Hepatic stellate cell (primary cell): Measurements from ENCODE around the gene IFI27.

ENCODE experiments used
- DNase-seq: peaks from one replicate; pipeline ENCODE4 v3.0.0; 2011; ENCODE audit warnings: low spot score

The IFI27 gene

GRCh38 chr14:94102768-94103482, 7.6 kb upstream of the IFI27 start:
- DNase-seq: no peak

DNA sequence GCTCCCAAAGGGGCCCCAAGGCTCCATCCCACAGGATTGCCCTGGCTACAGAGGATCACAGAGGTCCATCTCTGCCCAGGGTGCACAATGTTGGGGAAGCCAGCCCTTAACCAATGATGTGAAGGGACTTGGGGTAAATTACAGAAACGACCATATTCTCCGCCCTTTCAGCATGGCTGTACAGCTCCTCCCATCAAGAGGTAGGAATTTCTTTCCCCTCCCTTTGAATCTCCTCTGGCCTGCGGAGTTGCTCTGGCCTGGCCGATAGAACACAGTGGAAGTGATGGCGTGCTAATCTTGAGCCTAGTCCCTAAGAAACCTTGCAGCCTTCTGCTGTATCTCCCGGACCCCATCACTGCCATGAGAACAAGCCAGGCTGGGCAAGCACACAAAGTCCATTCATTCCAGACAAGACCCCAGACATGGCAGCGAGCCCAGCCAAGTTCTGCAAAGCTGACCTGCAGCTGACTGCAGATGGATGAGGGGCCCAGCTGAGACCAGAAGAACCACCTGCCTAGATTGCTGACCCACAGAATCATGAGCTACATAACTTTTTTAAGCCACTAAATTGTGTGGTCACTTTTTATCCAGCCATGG, 6.9 kb upstream of the IFI27 start:
- DNase-seq: no peak

DNA sequence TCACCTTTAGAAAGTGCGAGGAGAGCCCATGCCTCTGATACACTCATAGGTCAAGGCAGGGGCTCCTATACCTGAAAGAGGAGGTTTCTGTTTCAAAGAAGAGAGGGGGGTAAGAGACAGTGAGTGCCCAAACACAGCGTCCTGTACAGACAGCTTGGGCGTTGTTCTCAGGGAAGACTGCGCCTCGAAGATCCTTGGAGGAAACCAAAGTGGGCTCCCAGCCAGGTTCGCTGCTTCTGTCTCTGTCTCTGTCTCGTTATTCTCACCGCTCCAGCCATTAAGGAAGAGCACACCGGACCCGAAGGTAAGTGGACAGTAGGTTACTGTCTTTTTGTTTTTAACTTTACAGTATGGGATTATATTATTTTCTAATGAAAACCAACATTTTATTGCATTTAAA, 5.8 kb upstream of the IFI27 start:
- no peak for DNase-seq

- no peak for DNase-seq
Observed at GRCh38 chr14:94109915-94110250, 653 bp upstream of the IFI27 start.

GRCh38 chr14:94111276-94112095, 950 bp downstream of the IFI27 start:
- no peak for DNase-seq

- DNase-seq: no peak
Observed at GRCh38 chr14:94112513-94113063, 2.1 kb downstream of the IFI27 start.

DNA sequence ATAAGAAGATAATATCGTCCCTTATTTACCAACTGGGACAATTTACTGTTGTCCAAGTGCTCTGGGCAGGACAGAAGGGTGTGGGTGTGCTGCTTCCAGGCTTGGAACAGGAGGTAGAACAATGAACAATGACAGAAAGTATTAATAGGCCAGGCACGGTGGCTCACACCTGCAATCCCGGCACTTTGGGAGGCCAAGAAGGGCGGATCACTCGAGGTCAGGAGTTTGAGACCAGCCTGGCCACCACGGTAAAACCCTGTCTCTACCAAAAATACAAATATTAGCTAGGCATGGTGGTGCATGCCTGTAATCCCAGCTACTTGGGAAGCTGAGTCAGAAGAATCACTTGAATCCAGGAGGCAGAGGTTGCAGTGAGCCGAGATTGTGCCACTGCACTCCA, 2.5 kb downstream of the IFI27 start:
- no peak for DNase-seq

GRCh38 chr14:94113490-94113889, 3.0 kb downstream of the IFI27 start:
- DNase-seq: no peak

GRCh38 chr14:94113908-94114588, 3.5 kb downstream of the IFI27 start:
- DNase-seq: no peak

GRCh38 chr14:94114589-94115057, 4.1 kb downstream of the IFI27 start:
- no peak for DNase-seq

GRCh38 chr14:94115058-94115591, 4.6 kb downstream of the IFI27 start:
- DNase-seq: no peak

DNA sequence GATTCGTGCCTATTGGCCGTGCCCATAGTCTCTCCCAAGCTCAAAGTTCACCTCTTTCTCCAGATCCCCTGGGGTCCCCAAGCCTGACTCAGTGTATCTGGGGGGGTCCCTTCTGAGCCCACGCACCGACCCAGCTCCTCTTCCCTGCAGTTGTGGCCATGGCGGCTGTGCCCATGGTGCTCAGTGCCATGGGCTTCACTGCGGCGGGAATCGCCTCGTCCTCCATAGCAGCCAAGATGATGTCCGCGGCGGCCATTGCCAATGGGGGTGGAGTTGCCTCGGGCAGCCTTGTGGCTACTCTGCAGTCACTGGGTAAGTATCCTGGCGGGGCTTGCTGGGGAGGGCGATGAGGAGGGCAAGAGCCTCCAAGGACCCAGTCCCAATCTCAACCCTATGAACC, 5.1 kb downstream of the IFI27 start:
- no peak for DNase-seq

DNA sequence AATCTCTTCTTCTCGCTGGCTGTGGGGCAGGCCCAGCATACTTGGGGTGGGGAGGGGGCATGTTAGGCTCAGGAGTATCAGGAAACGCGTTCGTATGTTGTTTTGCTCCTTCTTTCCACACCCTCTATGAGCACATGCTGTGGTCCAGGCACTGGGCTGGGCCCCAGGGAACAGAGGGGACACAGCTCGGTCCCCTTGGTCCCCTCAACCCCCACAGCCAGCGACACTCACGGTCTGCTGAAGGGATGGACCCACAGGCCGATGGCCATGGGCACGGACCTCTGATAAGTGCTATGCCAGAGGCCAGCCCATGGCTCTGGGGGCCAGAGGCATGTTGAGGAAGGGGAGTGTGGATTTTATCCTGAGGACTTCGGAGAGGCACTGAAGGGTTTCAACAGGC, 6.2 kb downstream of the IFI27 start:
- no peak for DNase-seq

DNA sequence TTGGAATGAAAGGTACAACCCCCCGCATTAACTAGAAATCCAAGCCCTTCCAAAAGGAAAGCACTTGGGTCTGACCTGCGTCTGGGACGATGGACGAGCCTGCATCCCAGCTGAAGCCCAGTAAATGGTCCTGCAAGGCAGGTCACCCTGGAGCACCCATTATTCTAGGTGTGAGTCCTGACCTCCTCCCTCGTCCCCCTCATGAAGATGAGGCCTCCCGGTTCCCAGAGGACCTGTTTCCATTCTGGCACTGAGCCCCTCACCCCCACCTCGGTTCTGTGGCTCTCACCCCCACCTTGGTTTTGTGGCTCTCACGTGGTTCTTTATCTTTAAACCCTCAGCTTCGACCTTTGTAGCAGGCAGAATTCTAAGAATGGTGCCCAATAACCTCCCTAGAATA, 7.3 kb downstream of the IFI27 start:
- no peak for DNase-seq

DNA sequence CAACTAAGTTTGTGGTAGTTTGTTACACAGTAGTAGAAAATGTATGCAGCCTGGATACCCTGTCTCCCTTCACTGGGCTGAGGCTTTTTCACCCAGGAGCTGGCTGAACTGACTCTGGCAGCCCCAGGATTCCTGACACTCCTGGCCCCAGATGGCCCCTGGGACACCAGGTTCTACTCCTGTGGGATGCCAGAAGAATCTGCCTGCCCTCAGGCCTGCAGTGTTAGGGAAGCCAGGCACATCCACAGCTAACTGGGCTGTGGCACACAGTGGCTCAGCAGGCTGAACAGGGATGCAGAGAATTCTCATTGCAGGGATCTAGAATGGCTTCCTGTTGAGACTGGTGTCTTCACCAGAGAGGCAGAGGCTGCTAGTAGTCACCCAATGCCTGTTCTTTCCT, 8.5 kb downstream of the IFI27 start:
- DNase-seq: no peak

- DNase-seq: peak; percentile 53
Observed at GRCh38 chr14:94120667-94121340, 10.3 kb downstream of the IFI27 start.

GRCh38 chr14:94121485-94121884, 10.9 kb downstream of the IFI27 start:
- DNase-seq: no peak

- DNase-seq: no peak
Observed at GRCh38 chr14:94122438-94122837, 11.9 kb downstream of the IFI27 start.

DNA sequence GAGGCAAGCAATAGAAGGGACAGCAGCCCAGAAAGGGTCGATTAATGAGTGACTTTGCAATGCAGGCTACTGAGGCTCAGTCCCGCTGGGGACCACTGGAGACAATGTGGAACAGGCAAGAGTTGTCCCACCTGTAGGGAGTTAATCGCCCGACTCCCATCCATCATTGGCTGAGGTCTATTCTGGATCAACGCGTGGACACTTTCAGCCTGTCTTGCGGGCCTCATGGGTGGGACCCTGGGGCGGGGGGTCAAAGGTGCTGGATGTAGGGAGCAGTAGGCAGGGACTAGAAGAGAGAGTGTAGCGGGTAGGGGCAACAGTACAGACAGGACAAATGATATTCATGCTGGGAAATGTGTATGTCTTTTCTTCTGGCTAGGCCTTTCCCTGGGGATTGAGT, 12.8 kb downstream of the IFI27 start:
- DNase-seq: no peak

DNA sequence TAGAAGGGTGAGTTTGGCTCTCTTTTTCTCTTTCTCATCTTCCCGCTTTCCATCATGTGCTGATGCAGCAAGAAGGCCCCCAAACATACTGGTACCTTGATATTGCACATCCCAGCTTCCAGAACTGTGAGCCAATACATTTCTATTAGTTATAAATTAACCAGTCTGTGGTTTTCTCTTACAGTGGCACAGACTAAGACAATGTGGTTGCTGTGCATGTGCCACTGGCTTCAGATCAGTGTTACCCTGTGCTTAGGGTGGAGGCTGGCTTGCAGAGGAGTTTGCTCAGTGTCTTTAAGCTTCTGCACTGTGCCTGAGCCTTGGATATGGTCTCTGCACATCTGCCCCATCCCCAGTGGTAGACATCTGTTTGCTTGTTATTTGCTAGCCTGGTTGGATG, 13.3 kb downstream of the IFI27 start:
- DNase-seq: no peak

GRCh38 chr14:94124582-94125377, 14.2 kb downstream of the IFI27 start:
- no peak for DNase-seq
